ENCODE measurements around the gene TMA7B. TPM values are rescaled to one million over a fixed set of nuclear protein-coding genes. Genes with fewer than 3 reads are reported as not detected.

The TMA7B gene
- total RNA-seq, 3 donors from 2014 or later (not counting 1 experiment from before 2014, with no cell fraction given) = 2.6 to 8.7 (median 6.7) TPM

DNA sequence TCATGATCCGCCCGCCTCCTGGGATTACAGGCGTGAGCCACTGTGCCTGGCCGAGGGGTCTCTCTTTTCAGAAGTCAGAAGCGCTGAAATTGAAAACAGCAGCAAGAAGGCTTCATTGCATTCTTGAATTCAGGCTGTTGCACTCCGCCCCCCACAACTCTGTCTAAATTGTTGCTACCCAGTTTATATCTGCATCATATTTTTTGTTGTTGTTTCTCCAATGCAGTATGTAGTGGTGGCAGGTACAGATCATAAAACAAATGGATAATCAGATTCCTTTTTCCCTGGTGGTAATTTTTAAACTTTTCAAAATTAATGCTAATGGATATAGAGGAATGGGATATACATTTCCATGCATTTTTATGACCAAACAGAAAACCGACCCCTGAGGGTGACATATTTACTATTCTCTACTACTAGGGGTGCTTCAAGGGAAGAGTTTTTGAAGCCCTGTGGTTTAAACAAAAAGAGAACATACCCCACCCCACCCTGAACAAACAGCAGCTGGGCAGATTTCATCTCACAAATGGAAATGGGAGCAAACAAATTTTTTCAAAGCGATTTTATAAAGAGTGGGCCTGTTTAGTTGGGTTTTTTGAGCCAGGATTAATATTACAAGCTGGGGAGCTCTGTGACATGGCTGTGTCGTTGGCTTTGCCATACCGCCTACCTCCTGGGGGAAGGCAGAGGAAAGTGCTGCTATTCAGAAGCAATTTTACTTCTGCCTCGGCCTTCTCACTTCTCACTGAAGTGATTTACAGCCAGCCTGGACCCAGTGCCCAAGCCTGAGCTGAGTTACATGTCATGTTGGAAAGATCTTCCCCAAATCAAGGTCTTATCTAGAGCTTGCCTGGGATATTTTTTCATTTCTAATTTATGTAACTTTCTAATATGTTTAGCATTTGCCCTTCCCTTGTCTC is 16.0 kb upstream of the TMA7B start:
- no peaks in the 10 kb centered on the region for H3K27me3 Mint-ChIP-seq (ENCODE audit: low read depth in 2 of 2)
- H3K36me3 Mint-ChIP-seq = no peaks in the 10 kb centered on the region
- Histone ChIP-seq H3K27me3 (ENCODE audit: control insufficient read depth, insufficient read depth, low read length) (no peaks in the 10 kb centered on the region), H3K27ac (ENCODE audit: low read length) (no peak overlapping the region), H3K36me3 (ENCODE audit: control insufficient read depth, insufficient read depth, low read length) (peaks cover 11% of the 10 kb centered on the region), H3K9me3 (ENCODE audit: control insufficient read depth, insufficient read depth, low read length) (no peaks in the 10 kb centered on the region), H3K4me1 (ENCODE audit: control insufficient read depth, insufficient read depth, low read length) (peaks cover 31% of the 10 kb centered on the region), H3K4me3 (ENCODE audit: low read length) (no peak overlapping the region)
- H3K9me3 Mint-ChIP-seq = no peaks in the 10 kb centered on the region
- DNase-seq = no peak
- 87% methylated on average over 10 of the region's 11 CpGs for WGBS (ENCODE audit: insufficient coverage)
- no peak overlapping the region for H3K4me3 Mint-ChIP-seq
- peak overlapping the region; percentile 35 to 58 for H3K27ac Mint-ChIP-seq
- peaks cover 68 to 69% of the 10 kb centered on the region in 2 donors for H3K4me1 Mint-ChIP-seq
- intact Hi-C loops (cut with micrococcal nuclease) = loop anchor here (5.0 kb wide), 1 partner anchor 322 kb away; no protein-coding TSS in a partner anchor
- TF ChIP-seq, protein P1, sequence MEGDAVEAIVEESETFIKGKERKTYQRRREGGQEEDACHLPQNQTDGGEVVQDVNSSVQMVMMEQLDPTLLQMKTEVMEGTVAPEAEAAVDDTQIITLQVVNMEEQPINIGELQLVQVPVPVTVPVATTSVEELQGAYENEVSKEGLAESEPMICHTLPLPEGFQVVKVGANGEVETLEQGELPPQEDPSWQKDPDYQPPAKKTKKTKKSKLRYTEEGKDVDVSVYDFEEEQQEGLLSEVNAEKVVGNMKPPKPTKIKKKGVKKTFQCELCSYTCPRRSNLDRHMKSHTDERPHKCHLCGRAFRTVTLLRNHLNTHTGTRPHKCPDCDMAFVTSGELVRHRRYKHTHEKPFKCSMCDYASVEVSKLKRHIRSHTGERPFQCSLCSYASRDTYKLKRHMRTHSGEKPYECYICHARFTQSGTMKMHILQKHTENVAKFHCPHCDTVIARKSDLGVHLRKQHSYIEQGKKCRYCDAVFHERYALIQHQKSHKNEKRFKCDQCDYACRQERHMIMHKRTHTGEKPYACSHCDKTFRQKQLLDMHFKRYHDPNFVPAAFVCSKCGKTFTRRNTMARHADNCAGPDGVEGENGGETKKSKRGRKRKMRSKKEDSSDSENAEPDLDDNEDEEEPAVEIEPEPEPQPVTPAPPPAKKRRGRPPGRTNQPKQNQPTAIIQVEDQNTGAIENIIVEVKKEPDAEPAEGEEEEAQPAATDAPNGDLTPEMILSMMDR (IDR thresholded peaks at IDR 0.05) = no peak
- ATAC-seq = no peak

DNA sequence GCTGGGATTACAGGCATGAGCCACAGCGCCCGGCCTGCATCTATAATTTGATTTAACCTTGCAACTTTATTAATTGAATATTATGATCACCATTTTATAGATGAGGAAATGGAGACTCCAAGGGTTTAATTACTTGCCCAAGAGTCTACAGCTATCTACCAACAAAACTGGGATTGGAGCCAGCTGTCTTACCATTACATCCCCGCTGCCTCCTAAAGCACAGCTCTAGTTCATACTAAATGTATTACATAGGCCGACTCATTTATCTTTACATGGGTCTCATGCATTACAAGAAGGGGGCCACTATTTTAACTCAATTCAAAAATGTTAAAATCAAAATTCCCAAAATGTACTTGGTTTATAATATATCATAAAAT is 14.1 kb upstream of the TMA7B start:
- DNase-seq (no peak), ATAC-seq (no peak)
- TF ChIP-seq, protein P1 (IDR thresholded peaks at IDR 0.05) = no peak
- WGBS (ENCODE audit: insufficient coverage) = 100% methylated on average over 3 of the region's 4 CpGs
- Histone ChIP-seq H3K9me3 (ENCODE audit: control insufficient read depth, insufficient read depth, low read length) (no peaks in the 10 kb centered on the region), H3K27ac (ENCODE audit: low read length) (no peak overlapping the region), H3K4me3 (ENCODE audit: low read length) (no peak overlapping the region), H3K27me3 (ENCODE audit: control insufficient read depth, insufficient read depth, low read length) (no peaks in the 10 kb centered on the region), H3K36me3 (ENCODE audit: control insufficient read depth, insufficient read depth, low read length) (peaks cover 17% of the 10 kb centered on the region), H3K4me1 (ENCODE audit: control insufficient read depth, insufficient read depth, low read length) (peaks cover 37% of the 10 kb centered on the region)
- no peak overlapping the region for H3K4me3 Mint-ChIP-seq
- no peak overlapping the region for H3K27ac Mint-ChIP-seq
- H3K36me3 Mint-ChIP-seq = peaks cover 3% of the 10 kb centered on the region
- intact Hi-C loops (cut with micrococcal nuclease) = no loop called here
- no peaks in the 10 kb centered on the region for H3K9me3 Mint-ChIP-seq
- peaks cover 70% of the 10 kb centered on the region in 2 donors for H3K4me1 Mint-ChIP-seq
- H3K27me3 Mint-ChIP-seq (ENCODE audit: low read depth in 2 of 2) = no peaks in the 10 kb centered on the region

- DNase-seq (no peak), ATAC-seq (no peak)
- Histone ChIP-seq H3K27ac (ENCODE audit: low read length) (no peak overlapping the region), H3K4me3 (ENCODE audit: low read length) (no peak overlapping the region), H3K27me3 (ENCODE audit: control insufficient read depth, insufficient read depth, low read length) (no peaks in the 10 kb centered on the region), H3K36me3 (ENCODE audit: control insufficient read depth, insufficient read depth, low read length) (peaks cover 20% of the 10 kb centered on the region), H3K4me1 (ENCODE audit: control insufficient read depth, insufficient read depth, low read length) (peaks cover 40% of the 10 kb centered on the region), H3K9me3 (ENCODE audit: control insufficient read depth, insufficient read depth, low read length) (no peaks in the 10 kb centered on the region)
- Mint-ChIP-seq H3K4me1 (peaks cover 75% of the 10 kb centered on the region in 2 donors), H3K9me3 (no peaks in the 10 kb centered on the region), H3K4me3 (no peak overlapping the region), H3K27ac (no peak overlapping the region), H3K27me3 (ENCODE audit: low read depth in 2 of 2) (no peaks in the 10 kb centered on the region), H3K36me3 (peaks cover 8% of the 10 kb centered on the region)
- TF ChIP-seq, protein P1 (IDR thresholded peaks at IDR 0.05) = no peak
- WGBS (ENCODE audit: insufficient coverage) = 79% methylated on average over 8 of the region's 8 CpGs
- intact Hi-C loops (cut with micrococcal nuclease) = no loop called here
Measured at GRCh38 chr22:39946503-39947219, 13.5 kb upstream of the TMA7B start.

Measured in natural killer cell (primary cell).